ENCODE results near the gene RPP25L. TPM values are rescaled to one million over a fixed set of nuclear protein-coding genes. Genes with fewer than 3 reads are reported as not detected.

The RPP25L gene
- total and polyA plus RNA-seq, 10 of the 15 experiments (the other 5 are each of a cell fraction or from before 2014, with no cell fraction given), result 7.7 to 30.2 (median 16.8) TPM

DNA sequence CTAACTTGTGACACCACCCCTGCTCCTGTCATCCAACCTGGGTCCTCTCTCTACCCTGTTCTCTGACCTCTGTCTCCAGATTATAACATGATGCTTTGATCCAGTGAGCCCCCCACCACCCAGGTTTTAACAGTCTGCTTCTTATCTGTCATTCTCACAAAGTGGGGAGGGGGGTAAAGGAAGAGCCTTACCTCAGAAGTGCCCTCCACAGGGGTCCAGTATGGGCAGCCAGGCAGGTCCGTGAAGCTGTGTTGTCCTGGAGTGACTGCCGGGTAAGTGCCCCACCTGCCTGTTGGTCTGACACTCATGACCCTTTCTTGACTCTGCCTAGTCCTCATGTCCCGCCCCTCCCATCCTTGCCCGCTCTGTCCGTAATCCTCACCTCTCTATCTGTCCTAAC lies 43.5 kb upstream of the RPP25L start (continued):
- TF ChIP-seq, protein P1, sequence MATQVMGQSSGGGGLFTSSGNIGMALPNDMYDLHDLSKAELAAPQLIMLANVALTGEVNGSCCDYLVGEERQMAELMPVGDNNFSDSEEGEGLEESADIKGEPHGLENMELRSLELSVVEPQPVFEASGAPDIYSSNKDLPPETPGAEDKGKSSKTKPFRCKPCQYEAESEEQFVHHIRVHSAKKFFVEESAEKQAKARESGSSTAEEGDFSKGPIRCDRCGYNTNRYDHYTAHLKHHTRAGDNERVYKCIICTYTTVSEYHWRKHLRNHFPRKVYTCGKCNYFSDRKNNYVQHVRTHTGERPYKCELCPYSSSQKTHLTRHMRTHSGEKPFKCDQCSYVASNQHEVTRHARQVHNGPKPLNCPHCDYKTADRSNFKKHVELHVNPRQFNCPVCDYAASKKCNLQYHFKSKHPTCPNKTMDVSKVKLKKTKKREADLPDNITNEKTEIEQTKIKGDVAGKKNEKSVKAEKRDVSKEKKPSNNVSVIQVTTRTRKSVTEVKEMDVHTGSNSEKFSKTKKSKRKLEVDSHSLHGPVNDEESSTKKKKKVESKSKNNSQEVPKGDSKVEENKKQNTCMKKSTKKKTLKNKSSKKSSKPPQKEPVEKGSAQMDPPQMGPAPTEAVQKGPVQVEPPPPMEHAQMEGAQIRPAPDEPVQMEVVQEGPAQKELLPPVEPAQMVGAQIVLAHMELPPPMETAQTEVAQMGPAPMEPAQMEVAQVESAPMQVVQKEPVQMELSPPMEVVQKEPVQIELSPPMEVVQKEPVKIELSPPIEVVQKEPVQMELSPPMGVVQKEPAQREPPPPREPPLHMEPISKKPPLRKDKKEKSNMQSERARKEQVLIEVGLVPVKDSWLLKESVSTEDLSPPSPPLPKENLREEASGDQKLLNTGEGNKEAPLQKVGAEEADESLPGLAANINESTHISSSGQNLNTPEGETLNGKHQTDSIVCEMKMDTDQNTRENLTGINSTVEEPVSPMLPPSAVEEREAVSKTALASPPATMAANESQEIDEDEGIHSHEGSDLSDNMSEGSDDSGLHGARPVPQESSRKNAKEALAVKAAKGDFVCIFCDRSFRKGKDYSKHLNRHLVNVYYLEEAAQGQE (IDR thresholded peaks at IDR 0.05; ENCODE audit: low read depth, low read length), result no peak
- no peak for TF ChIP-seq FOXK2 (IDR thresholded peaks at IDR 0.05)
- no peak for TF ChIP-seq CBFB (IDR thresholded peaks at IDR 0.05; ENCODE audit: low read depth)
- TF ChIP-seq SMC3 (IDR thresholded peaks at IDR 0.05; ENCODE audit: borderline replicate concordance, low read length), result no peak
- no peak for TF ChIP-seq IKZF2 (IDR thresholded peaks at IDR 0.05)
- TF ChIP-seq HDAC6 (IDR thresholded peaks at IDR 0.05; ENCODE audit: unreplicated experiment), result no peak
- TF ChIP-seq ZNF207 (IDR thresholded peaks at IDR 0.05; ENCODE audit: borderline replicate concordance), result no peak
- TF ChIP-seq CBX3 (IDR thresholded peaks at IDR 0.05; ENCODE audit: borderline replicate concordance, low read depth), result no peak
- no peak for TF ChIP-seq ASH2L (IDR thresholded peaks at IDR 0.05; ENCODE audit: borderline replicate concordance, low read depth)
- no peak for TF ChIP-seq STAT1 (conservative IDR thresholded peaks at IDR 0.05)

DNA sequence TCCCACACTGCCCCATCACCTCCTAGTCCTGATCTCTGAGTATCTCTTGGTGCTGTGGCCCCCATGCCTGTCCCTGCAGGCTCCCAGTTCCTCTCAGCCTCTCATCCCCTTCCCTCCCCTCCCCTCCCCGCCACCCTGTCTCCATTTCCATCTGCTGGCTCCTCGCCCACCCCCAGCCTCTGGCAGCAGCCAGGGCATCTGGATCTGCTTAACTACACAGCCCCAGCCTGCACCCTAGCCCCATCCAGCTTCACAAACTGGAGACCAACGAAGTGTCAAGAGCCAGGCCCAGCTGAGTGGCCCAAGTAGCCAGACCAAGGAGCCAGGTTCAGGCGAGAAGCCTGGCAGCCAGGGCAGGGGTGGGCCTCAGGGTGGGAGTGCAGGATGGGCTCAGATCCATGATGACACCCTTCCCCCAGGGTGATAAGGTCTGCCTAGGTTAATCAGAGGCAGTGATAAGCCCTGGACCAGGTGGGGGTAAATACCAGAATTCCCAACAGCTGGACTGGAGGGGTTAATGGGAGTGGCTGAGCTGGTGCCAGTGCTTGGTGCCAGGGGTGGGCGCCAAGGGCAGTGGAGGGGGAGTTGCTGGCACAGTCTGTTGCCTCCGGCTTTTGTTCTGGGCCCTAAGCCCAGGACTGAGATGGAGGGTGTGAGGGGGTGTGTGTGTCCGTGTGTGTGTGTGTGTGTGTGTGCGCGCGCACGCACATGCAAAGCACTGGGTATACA lies 42.6 kb upstream of the RPP25L start:
- CTCF ChIA-PET, result no interaction called here
- Histone ChIP-seq H2AFZ (ENCODE audit: control insufficient read depth, low read depth, low read length) (no peak overlapping the region), H3K79me2 (ENCODE audit: control insufficient read depth, insufficient read depth, low read length) (no peaks in the 10 kb centered on the region), H3K4me1 (ENCODE audit: control insufficient read depth, insufficient read depth, low read length) (peaks cover 5% of the 10 kb centered on the region), H4K20me1 (ENCODE audit: control insufficient read depth, insufficient read depth) (no peaks in the 10 kb centered on the region), H3K27ac (ENCODE audit: control insufficient read depth, insufficient read depth) (no peak overlapping the region), H3K9me3 (replicated peaks; ENCODE audit: control insufficient read depth, insufficient read depth, low read length) (no peaks in the 10 kb centered on the region), H3K4me2 (ENCODE audit: control insufficient read depth, insufficient read depth) (no peak overlapping the region), H3K27me3 (replicated peaks in 1 of 2; ENCODE audit: control insufficient read depth in 2 of 2, insufficient read depth in 2 of 2, low read length in 1 of 2) (no peaks in the 10 kb centered on the region), H3K9ac (ENCODE audit: control insufficient read depth, insufficient read depth, low read length) (no peak overlapping the region), H3K4me3 (no peak overlapping the region), H3K36me3 (ENCODE audit: control insufficient read depth in 2 of 2, insufficient read depth in 2 of 2, low read length in 1 of 2) (peaks cover under 1 to 9% of the 10 kb centered on the region in 2 experiments; a peak in 3 of 4 replicates)
- in situ Hi-C loops (cut with MboI) (no loop called here), intact Hi-C loops (cut with micrococcal nuclease; ENCODE audit: unreplicated experiment) (no loop called here)
- no peak for ATAC-seq
- POLR2A ChIA-PET, result no interaction called here
- RAD21 ChIA-PET (ENCODE audit: unreplicated experiment), result no interaction called here
- no TSS peak for BruUV-seq (replicated peaks)
- DNase-seq (ENCODE audit: low read depth, low spot score), result no peak
- FAIRE-seq, result no peak
- WGBS (ENCODE audit: insufficient coverage, insufficient replicate concordance, low lambda C conversion rate, missing lambda C conversion rate), result 32% methylated on average over 6 of the region's 11 CpGs
- SMC1A ChIA-PET (ENCODE audit: uncharacterized antibody, unreplicated experiment), result no interaction called here
- TF ChIP-seq, protein P2, sequence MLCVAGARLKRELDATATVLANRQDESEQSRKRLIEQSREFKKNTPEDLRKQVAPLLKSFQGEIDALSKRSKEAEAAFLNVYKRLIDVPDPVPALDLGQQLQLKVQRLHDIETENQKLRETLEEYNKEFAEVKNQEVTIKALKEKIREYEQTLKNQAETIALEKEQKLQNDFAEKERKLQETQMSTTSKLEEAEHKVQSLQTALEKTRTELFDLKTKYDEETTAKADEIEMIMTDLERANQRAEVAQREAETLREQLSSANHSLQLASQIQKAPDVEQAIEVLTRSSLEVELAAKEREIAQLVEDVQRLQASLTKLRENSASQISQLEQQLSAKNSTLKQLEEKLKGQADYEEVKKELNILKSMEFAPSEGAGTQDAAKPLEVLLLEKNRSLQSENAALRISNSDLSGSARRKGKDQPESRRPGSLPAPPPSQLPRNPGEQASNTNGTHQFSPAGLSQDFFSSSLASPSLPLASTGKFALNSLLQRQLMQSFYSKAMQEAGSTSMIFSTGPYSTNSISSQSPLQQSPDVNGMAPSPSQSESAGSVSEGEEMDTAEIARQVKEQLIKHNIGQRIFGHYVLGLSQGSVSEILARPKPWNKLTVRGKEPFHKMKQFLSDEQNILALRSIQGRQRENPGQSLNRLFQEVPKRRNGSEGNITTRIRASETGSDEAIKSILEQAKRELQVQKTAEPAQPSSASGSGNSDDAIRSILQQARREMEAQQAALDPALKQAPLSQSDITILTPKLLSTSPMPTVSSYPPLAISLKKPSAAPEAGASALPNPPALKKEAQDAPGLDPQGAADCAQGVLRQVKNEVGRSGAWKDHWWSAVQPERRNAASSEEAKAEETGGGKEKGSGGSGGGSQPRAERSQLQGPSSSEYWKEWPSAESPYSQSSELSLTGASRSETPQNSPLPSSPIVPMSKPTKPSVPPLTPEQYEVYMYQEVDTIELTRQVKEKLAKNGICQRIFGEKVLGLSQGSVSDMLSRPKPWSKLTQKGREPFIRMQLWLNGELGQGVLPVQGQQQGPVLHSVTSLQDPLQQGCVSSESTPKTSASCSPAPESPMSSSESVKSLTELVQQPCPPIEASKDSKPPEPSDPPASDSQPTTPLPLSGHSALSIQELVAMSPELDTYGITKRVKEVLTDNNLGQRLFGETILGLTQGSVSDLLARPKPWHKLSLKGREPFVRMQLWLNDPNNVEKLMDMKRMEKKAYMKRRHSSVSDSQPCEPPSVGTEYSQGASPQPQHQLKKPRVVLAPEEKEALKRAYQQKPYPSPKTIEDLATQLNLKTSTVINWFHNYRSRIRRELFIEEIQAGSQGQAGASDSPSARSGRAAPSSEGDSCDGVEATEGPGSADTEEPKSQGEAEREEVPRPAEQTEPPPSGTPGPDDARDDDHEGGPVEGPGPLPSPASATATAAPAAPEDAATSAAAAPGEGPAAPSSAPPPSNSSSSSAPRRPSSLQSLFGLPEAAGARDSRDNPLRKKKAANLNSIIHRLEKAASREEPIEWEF (IDR thresholded peaks at IDR 0.05; ENCODE audit: insufficient replicate concordance, low read depth, low read length), result no peak
- TF ChIP-seq, protein P3, sequence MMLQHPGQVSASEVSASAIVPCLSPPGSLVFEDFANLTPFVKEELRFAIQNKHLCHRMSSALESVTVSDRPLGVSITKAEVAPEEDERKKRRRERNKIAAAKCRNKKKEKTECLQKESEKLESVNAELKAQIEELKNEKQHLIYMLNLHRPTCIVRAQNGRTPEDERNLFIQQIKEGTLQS (IDR thresholded peaks at IDR 0.05; ENCODE audit: borderline replicate concordance, extremely low read depth, low read depth, low read length), result no peak
- no peak for TF ChIP-seq HDAC2 (IDR thresholded peaks at IDR 0.05)

Measured in GM12878 (cell line).